Smooth muscle cell of the brain vasculature (primary cell): Measurements from ENCODE around the gene GJA8.
"Not testable (repeated sequence)": the region's sequence is repeated elsewhere in the genome, so short reads cannot be mapped to it uniquely, and the experiment has no call there.

Experiments used
- DNase-seq: peaks from one replicate; pipeline ENCODE4 v3.0.0-alpha.2; 2012; ENCODE audit warnings: low read depth, low spot score

Gene GJA8

DNA sequence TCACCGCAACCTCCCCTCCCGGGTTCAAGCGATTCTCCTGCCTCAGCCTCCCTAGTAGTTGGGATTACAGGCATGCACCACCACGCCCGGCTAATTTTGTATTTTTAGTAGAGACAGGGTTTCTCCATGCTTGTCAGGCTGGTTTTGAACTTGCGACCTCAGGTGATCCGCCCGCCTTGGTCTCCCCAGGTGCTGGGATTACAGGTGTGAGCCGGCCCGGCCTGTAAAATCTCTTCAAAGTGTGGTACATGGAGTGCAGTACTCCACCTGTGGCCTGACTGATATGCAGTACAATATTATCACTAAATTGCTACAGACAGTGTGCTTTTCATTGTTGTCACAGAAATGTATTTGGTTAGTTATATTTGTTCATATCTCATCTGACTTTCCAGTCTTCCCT, 25.1 kb downstream of the GJA8 start:
- not testable (repeated sequence) for DNase-seq

DNA sequence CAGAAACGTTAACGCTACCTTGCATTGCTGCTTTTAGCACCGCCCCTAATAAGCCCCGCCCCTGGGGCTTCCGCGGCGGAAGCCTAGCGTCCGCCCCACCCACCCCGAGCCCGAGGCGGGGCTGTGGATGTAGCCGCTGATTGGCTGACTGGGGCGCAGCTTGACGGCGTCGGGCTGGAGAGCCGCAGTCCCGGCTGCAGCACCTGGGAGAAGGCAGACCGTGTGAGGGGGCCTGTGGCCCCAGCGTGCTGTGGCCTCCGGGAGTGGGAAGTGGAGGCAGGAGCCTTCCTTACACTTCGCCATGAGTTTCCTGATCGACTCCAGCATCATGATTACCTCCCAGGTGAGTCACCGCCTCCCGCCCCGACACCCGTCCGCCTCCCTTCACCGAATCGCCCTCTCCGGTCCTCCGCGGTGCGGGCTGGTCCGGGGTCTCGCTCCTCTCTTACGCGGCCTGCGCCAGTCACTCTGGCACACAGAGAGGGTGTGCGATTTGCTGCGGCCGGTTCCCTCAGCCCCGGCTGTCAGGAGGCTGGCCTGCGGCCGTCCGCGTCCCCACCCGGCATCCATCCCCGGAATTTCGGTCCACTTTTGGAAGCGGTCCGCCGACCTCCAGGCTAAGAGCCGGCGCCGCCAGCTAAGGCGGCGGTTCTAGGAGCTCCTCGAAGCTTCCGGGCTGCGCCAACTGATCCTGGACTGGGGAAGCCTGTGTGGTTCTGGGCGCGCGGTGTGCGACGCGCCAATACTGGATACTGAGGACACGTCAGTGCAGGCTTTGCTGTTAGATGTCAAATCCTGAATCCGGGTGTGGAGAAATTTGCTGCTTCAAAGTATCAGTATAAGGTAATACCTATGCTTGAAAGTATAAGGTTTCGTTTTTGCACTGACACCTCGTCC, 25.9 kb downstream of the GJA8 start, which contains the start of gene GPR89B:
Gene GPR89B (plus strand): TSS at position 185 of the 897 bp plus-strand sequence. CDS start 117 bp downstream, at position 302.
- peak; percentile 23 for DNase-seq

DNA sequence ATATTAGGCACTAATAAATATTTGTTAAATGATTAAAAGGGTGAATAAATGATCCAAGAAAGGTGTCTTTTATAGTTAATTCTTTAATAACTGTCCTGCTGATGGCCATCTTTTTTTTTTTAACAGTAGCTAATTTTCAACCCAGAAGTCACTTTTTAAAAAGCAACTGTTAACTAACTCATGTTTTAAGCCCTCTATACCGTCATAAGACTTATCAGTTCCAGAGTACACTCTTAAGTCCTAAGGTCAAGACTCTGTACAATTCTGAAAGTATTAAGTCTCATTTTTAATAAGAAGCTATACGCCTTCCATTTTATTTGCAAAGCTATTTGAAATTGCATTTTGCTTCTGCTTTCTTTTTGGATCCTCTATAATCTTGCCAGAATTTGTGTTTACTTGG, 28.5 kb downstream of the GJA8 start:
- DNase-seq, result not testable (repeated sequence)

DNA sequence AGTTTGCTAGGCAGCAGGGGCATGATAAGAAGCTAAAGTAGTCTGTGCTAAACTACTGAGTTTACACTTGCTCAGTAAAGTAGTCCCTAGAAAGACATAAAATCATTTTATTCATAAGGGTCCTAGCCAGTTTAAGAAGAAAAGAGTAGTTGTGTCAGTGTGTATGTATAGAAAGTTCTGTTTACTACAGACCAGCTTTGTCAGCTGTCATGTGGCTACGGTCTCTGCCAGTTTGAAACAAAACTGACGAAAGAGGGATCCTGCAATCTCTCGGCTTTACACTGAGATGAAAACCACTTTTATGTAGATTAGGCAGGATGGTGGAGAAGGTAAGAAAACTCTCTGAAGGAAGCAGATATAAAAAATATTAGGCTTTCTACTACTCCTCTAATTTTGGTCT, 32.7 kb downstream of the GJA8 start:
- DNase-seq, result not testable (repeated sequence)

GRCh38 chr1:147940456-147940855, 37.9 kb downstream of the GJA8 start:
- DNase-seq, result not testable (repeated sequence)

GRCh38 chr1:147942563-147942962, 40.0 kb downstream of the GJA8 start:
- not testable (repeated sequence) for DNase-seq

- DNase-seq, result not testable (repeated sequence)
Observed at GRCh38 chr1:147949517-147949916, 46.9 kb downstream of the GJA8 start.
